ENCODE results near the gene TSPAN9.

Gene TSPAN9

GRCh38 chr12:3173008-3173553 is 95.9 kb downstream of the TSPAN9 start:
- no peaks in the 10 kb centered on the region for H3K9me3 ChIP-seq (ENCODE audit: control insufficient read depth, low read length)
- H3K4me3 ChIP-seq (ENCODE audit: insufficient read depth, low read depth, low read length), result no peak overlapping the region
- peaks cover 4% of the 10 kb centered on the region for H3K27me3 ChIP-seq (ENCODE audit: control insufficient read depth, insufficient read depth, low read length, poor library complexity, severe bottlenecking)
- no peak overlapping the region for H3K27ac ChIP-seq (ENCODE audit: insufficient read depth, low read depth, low read length, poor library complexity, severe bottlenecking)
- H3K4me1 ChIP-seq (ENCODE audit: control insufficient read depth, insufficient read depth, low read length), result peaks cover 19% of the 10 kb centered on the region
- WGBS, 2 experiments, result 91 to 92% methylated on average over 14 of the region's 14 CpGs
- H3K36me3 ChIP-seq (ENCODE audit: control insufficient read depth, insufficient read depth, low read length), result no peaks in the 10 kb centered on the region

GRCh38 chr12:3173912-3174311 is 96.7 kb downstream of the TSPAN9 start:
- 90 to 92% methylated on average over 5 of the region's 5 CpGs for WGBS, 2 experiments
- Histone ChIP-seq H3K9me3 (ENCODE audit: control insufficient read depth, low read length) (no peaks in the 10 kb centered on the region), H3K36me3 (ENCODE audit: control insufficient read depth, insufficient read depth, low read length) (no peaks in the 10 kb centered on the region), H3K4me3 (ENCODE audit: insufficient read depth, low read depth, low read length) (no peak overlapping the region), H3K27me3 (ENCODE audit: control insufficient read depth, insufficient read depth, low read length, poor library complexity, severe bottlenecking) (peaks cover 4% of the 10 kb centered on the region), H3K27ac (ENCODE audit: insufficient read depth, low read depth, low read length, poor library complexity, severe bottlenecking) (no peak overlapping the region), H3K4me1 (ENCODE audit: control insufficient read depth, insufficient read depth, low read length) (peaks cover 12% of the 10 kb centered on the region)

GRCh38 chr12:3175238-3175637 is 98.1 kb downstream of the TSPAN9 start:
- Histone ChIP-seq H3K4me3 (ENCODE audit: insufficient read depth, low read depth, low read length) (no peak overlapping the region), H3K4me1 (ENCODE audit: control insufficient read depth, insufficient read depth, low read length) (peaks cover 16% of the 10 kb centered on the region), H3K9me3 (ENCODE audit: control insufficient read depth, low read length) (no peaks in the 10 kb centered on the region), H3K27ac (ENCODE audit: insufficient read depth, low read depth, low read length, poor library complexity, severe bottlenecking) (no peak overlapping the region), H3K36me3 (ENCODE audit: control insufficient read depth, insufficient read depth, low read length) (no peaks in the 10 kb centered on the region), H3K27me3 (ENCODE audit: control insufficient read depth, insufficient read depth, low read length, poor library complexity, severe bottlenecking) (peaks cover 4% of the 10 kb centered on the region)
- 80 to 83% methylated on average over 10 of the region's 10 CpGs for WGBS, 2 experiments

- 93 to 94% methylated on average over 9 of the region's 9 CpGs for WGBS, 2 experiments
Observed at GRCh38 chr12:3176754-3177153, 99.6 kb downstream of the TSPAN9 start.

GRCh38 chr12:3177778-3178425 is 100.7 kb downstream of the TSPAN9 start:
- H3K27ac ChIP-seq (ENCODE audit: insufficient read depth, low read depth, low read length, poor library complexity, severe bottlenecking), result no peak overlapping the region
- H3K9me3 ChIP-seq (ENCODE audit: control insufficient read depth, low read length), result no peaks in the 10 kb centered on the region
- WGBS, 2 experiments, result 75 to 78% methylated on average over 18 of the region's 18 CpGs
- no peaks in the 10 kb centered on the region for H3K36me3 ChIP-seq (ENCODE audit: control insufficient read depth, insufficient read depth, low read length)
- no peak overlapping the region for H3K4me3 ChIP-seq (ENCODE audit: insufficient read depth, low read depth, low read length)
- no peaks in the 10 kb centered on the region for H3K27me3 ChIP-seq (ENCODE audit: control insufficient read depth, insufficient read depth, low read length, poor library complexity, severe bottlenecking)
- H3K4me1 ChIP-seq (ENCODE audit: control insufficient read depth, insufficient read depth, low read length), result peaks cover 7% of the 10 kb centered on the region

More at GRCh38 chr12:3176754-3177153, 99.6 kb downstream of the TSPAN9 start:
- peaks cover under 1% of the 10 kb centered on the region for H3K27me3 ChIP-seq (ENCODE audit: control insufficient read depth, insufficient read depth, low read length, poor library complexity, severe bottlenecking)
- no peak overlapping the region for H3K4me3 ChIP-seq (ENCODE audit: insufficient read depth, low read depth, low read length)
- no peaks in the 10 kb centered on the region for H3K36me3 ChIP-seq (ENCODE audit: control insufficient read depth, insufficient read depth, low read length)
- H3K27ac ChIP-seq (ENCODE audit: insufficient read depth, low read depth, low read length, poor library complexity, severe bottlenecking), result no peak overlapping the region
- H3K9me3 ChIP-seq (ENCODE audit: control insufficient read depth, low read length), result no peaks in the 10 kb centered on the region
- H3K4me1 ChIP-seq (ENCODE audit: control insufficient read depth, insufficient read depth, low read length), result peaks cover 12% of the 10 kb centered on the region

GRCh38 chr12:3178671-3179313 is 101.6 kb downstream of the TSPAN9 start:
- Histone ChIP-seq H3K9me3 (ENCODE audit: control insufficient read depth, low read length) (no peaks in the 10 kb centered on the region), H3K4me1 (ENCODE audit: control insufficient read depth, insufficient read depth, low read length) (peaks cover 7% of the 10 kb centered on the region), H3K4me3 (ENCODE audit: insufficient read depth, low read depth, low read length) (no peak overlapping the region), H3K27ac (ENCODE audit: insufficient read depth, low read depth, low read length, poor library complexity, severe bottlenecking) (no peak overlapping the region), H3K27me3 (ENCODE audit: control insufficient read depth, insufficient read depth, low read length, poor library complexity, severe bottlenecking) (no peaks in the 10 kb centered on the region), H3K36me3 (ENCODE audit: control insufficient read depth, insufficient read depth, low read length) (no peaks in the 10 kb centered on the region)
- WGBS, 2 experiments, result 84 to 91% methylated on average over 12 of the region's 12 CpGs

- Histone ChIP-seq H3K4me1 (ENCODE audit: control insufficient read depth, insufficient read depth, low read length) (peaks cover 7% of the 10 kb centered on the region), H3K4me3 (ENCODE audit: insufficient read depth, low read depth, low read length) (no peak overlapping the region), H3K9me3 (ENCODE audit: control insufficient read depth, low read length) (no peaks in the 10 kb centered on the region), H3K27me3 (ENCODE audit: control insufficient read depth, insufficient read depth, low read length, poor library complexity, severe bottlenecking) (no peaks in the 10 kb centered on the region), H3K36me3 (ENCODE audit: control insufficient read depth, insufficient read depth, low read length) (no peaks in the 10 kb centered on the region), H3K27ac (ENCODE audit: insufficient read depth, low read depth, low read length, poor library complexity, severe bottlenecking) (no peak overlapping the region)
- 96 to 97% methylated on average over 12 of the region's 12 CpGs for WGBS, 2 experiments
Observed at GRCh38 chr12:3179731-3180130, 102.6 kb downstream of the TSPAN9 start.

GRCh38 chr12:3182426-3182825 is 105.2 kb downstream of the TSPAN9 start:
- no peak overlapping the region for H3K4me3 ChIP-seq (ENCODE audit: insufficient read depth, low read depth, low read length)
- WGBS, 2 experiments, result 85 to 89% methylated on average over 5 of the region's 5 CpGs
- H3K36me3 ChIP-seq (ENCODE audit: control insufficient read depth, insufficient read depth, low read length), result no peaks in the 10 kb centered on the region
- no peaks in the 10 kb centered on the region for H3K9me3 ChIP-seq (ENCODE audit: control insufficient read depth, low read length)
- peaks cover 10% of the 10 kb centered on the region for H3K4me1 ChIP-seq (ENCODE audit: control insufficient read depth, insufficient read depth, low read length)
- H3K27ac ChIP-seq (ENCODE audit: insufficient read depth, low read depth, low read length, poor library complexity, severe bottlenecking), result no peak overlapping the region
- H3K27me3 ChIP-seq (ENCODE audit: control insufficient read depth, insufficient read depth, low read length, poor library complexity, severe bottlenecking), result no peaks in the 10 kb centered on the region

- H3K27me3 ChIP-seq (ENCODE audit: control insufficient read depth, insufficient read depth, low read length, poor library complexity, severe bottlenecking), result no peaks in the 10 kb centered on the region
- no peaks in the 10 kb centered on the region for H3K36me3 ChIP-seq (ENCODE audit: control insufficient read depth, insufficient read depth, low read length)
- H3K9me3 ChIP-seq (ENCODE audit: control insufficient read depth, low read length), result no peaks in the 10 kb centered on the region
- peaks cover 4% of the 10 kb centered on the region for H3K4me1 ChIP-seq (ENCODE audit: control insufficient read depth, insufficient read depth, low read length)
- 91% methylated on average over 12 of the region's 12 CpGs for WGBS, 2 experiments
- H3K27ac ChIP-seq (ENCODE audit: insufficient read depth, low read depth, low read length, poor library complexity, severe bottlenecking), result no peak overlapping the region
- H3K4me3 ChIP-seq (ENCODE audit: insufficient read depth, low read depth, low read length), result no peak overlapping the region
Observed at GRCh38 chr12:3184485-3184884, 107.3 kb downstream of the TSPAN9 start.

- Histone ChIP-seq H3K9me3 (ENCODE audit: control insufficient read depth, low read length) (no peaks in the 10 kb centered on the region), H3K36me3 (ENCODE audit: control insufficient read depth, insufficient read depth, low read length) (no peaks in the 10 kb centered on the region), H3K27ac (ENCODE audit: insufficient read depth, low read depth, low read length, poor library complexity, severe bottlenecking) (no peak overlapping the region), H3K27me3 (ENCODE audit: control insufficient read depth, insufficient read depth, low read length, poor library complexity, severe bottlenecking) (no peaks in the 10 kb centered on the region), H3K4me3 (ENCODE audit: insufficient read depth, low read depth, low read length) (no peak overlapping the region), H3K4me1 (ENCODE audit: control insufficient read depth, insufficient read depth, low read length) (peaks cover 4% of the 10 kb centered on the region)
- 89 to 91% methylated on average over 11 of the region's 11 CpGs for WGBS, 2 experiments
Observed at GRCh38 chr12:3185260-3185870, 108.2 kb downstream of the TSPAN9 start.

All from ectodermal cell (in vitro differentiated cells).